ENCODE results near the gene RPS6KA1.

The RPS6KA1 gene

DNA sequence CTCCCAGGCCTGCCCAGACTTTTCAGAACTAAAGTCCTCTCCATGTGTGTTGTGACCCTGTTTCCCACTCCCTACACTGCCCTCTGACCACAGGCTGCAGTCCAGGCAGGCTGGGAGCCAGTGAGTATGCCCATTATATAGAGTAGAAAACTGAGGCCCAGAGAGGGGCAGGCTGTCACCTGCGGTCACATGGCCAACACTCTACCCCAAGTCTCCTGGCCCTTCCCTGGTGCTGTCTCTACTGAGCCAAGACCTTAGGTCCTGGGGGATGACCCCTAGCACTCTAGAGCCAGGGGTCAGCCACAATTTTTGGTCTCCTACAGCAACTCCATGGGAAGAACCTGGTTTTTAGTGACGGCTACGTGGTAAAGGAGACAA, 30.8 kb downstream of the RPS6KA1 start:
- H3K9me3 ChIP-seq (replicated peaks; ENCODE audit: insufficient read depth, low read length): no peaks in the 10 kb centered on the region
- no peak overlapping the region for H3K4me3 ChIP-seq (ENCODE audit: low read length)
- no peak overlapping the region for H3K27ac ChIP-seq (ENCODE audit: low read length)
- H3K4me1 ChIP-seq (ENCODE audit: low read length): no peaks in the 10 kb centered on the region
- no peaks in the 10 kb centered on the region for H3K9me2 ChIP-seq (replicated peaks; ENCODE audit: insufficient read depth, low read length)
- H3K4me2 ChIP-seq (ENCODE audit: low read depth, low read length): no peak overlapping the region
- H3K79me2 ChIP-seq (ENCODE audit: low read length): no peaks in the 10 kb centered on the region
- H3K36me3 ChIP-seq (replicated peaks; ENCODE audit: insufficient read depth, low read length): 0 out of 2 replicates have a peak, but pooled peaks cover 3% of the 10 kb centered on the region
- no peaks in the 10 kb centered on the region for H3F3A ChIP-seq (ENCODE audit: insufficient read depth, low read length)
- no peak overlapping the region for H3K9ac ChIP-seq (ENCODE audit: low read length)
- no peak for TF ChIP-seq EZH2 (optimal IDR thresholded peaks at IDR 0.05; ENCODE audit: low read depth, low read length)
- no peak for TF ChIP-seq EZH2phosphoT487 (IDR thresholded peaks at IDR 0.05; ENCODE audit: low read length)
- no peak for TF ChIP-seq CTCF (IDR thresholded peaks at IDR 0.05; ENCODE audit: low read length)
- H4K20me1 ChIP-seq (ENCODE audit: insufficient read depth, low read length): no peaks in the 10 kb centered on the region
- no peak overlapping the region for H2AFZ ChIP-seq (ENCODE audit: low read length)
- H3K27me3 ChIP-seq (replicated peaks; ENCODE audit: insufficient read depth, low read length): no peaks in the 10 kb centered on the region
- no peak for DNase-seq

- H3F3A ChIP-seq (ENCODE audit: insufficient read depth, low read length): no peaks in the 10 kb centered on the region
- H3K9me2 ChIP-seq (replicated peaks; ENCODE audit: insufficient read depth, low read length): no peaks in the 10 kb centered on the region
- H3K4me2 ChIP-seq (ENCODE audit: low read depth, low read length): no peak overlapping the region
- no peaks in the 10 kb centered on the region for H3K36me3 ChIP-seq (replicated peaks; ENCODE audit: insufficient read depth, low read length)
- no peak overlapping the region for H3K4me3 ChIP-seq (ENCODE audit: low read length)
- H4K20me1 ChIP-seq (ENCODE audit: insufficient read depth, low read length): no peaks in the 10 kb centered on the region
- H3K9me3 ChIP-seq (replicated peaks; ENCODE audit: insufficient read depth, low read length): no peaks in the 10 kb centered on the region
- no peaks in the 10 kb centered on the region for H3K79me2 ChIP-seq (ENCODE audit: low read length)
- H2AFZ ChIP-seq (ENCODE audit: low read length): no peak overlapping the region
- H3K27ac ChIP-seq (ENCODE audit: low read length): no peak overlapping the region
- no peaks in the 10 kb centered on the region for H3K4me1 ChIP-seq (ENCODE audit: low read length)
- no peak for DNase-seq
- no peak overlapping the region for H3K9ac ChIP-seq (ENCODE audit: low read length)
- TF ChIP-seq CTCF (IDR thresholded peaks at IDR 0.05; ENCODE audit: low read length) (no peak), EZH2phosphoT487 (IDR thresholded peaks at IDR 0.05; ENCODE audit: low read length) (no peak)
- no peaks in the 10 kb centered on the region for H3K27me3 ChIP-seq (replicated peaks; ENCODE audit: insufficient read depth, low read length)
These were observed 40.7 kb downstream of the RPS6KA1 start for GRCh38 chr1:26570287-26570686.

DNA sequence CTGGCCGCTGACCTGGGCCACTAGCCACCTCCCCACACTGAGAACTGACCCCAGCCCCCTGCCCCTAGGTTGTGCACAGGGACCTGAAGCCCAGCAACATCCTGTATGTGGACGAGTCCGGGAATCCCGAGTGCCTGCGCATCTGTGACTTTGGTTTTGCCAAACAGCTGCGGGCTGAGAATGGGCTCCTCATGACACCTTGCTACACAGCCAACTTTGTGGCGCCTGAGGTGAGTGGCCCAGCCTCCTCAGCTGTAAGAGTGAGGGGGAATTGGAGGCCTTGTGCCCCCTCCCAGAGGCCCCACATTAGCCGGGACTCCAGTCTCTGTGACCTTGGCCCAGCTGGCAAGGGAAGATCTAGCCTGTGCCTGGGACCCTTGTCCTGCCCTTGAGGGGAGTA, 41.8 kb downstream of the RPS6KA1 start:
- H3K9ac ChIP-seq (ENCODE audit: low read length): no peak overlapping the region
- no peaks in the 10 kb centered on the region for H3K27me3 ChIP-seq (replicated peaks; ENCODE audit: insufficient read depth, low read length)
- no peak overlapping the region for H3K4me2 ChIP-seq (ENCODE audit: low read depth, low read length)
- H3K4me1 ChIP-seq (ENCODE audit: low read length): no peaks in the 10 kb centered on the region
- H3K4me3 ChIP-seq (ENCODE audit: low read length): no peak overlapping the region
- no peak for TF ChIP-seq EZH2phosphoT487 (IDR thresholded peaks at IDR 0.05; ENCODE audit: low read length)
- no peak for TF ChIP-seq CTCF (IDR thresholded peaks at IDR 0.05; ENCODE audit: low read length)
- no peak for TF ChIP-seq EZH2 (optimal IDR thresholded peaks at IDR 0.05; ENCODE audit: low read depth, low read length)
- H3K9me2 ChIP-seq (replicated peaks; ENCODE audit: insufficient read depth, low read length): no peaks in the 10 kb centered on the region
- H3K79me2 ChIP-seq (ENCODE audit: low read length): no peaks in the 10 kb centered on the region
- no peaks in the 10 kb centered on the region for H3K36me3 ChIP-seq (replicated peaks; ENCODE audit: insufficient read depth, low read length)
- no peaks in the 10 kb centered on the region for H3K9me3 ChIP-seq (replicated peaks; ENCODE audit: insufficient read depth, low read length)
- DNase-seq: no peak
- H2AFZ ChIP-seq (ENCODE audit: low read length): no peak overlapping the region
- no peaks in the 10 kb centered on the region for H3F3A ChIP-seq (ENCODE audit: insufficient read depth, low read length)
- H4K20me1 ChIP-seq (ENCODE audit: insufficient read depth, low read length): no peaks in the 10 kb centered on the region
- H3K27ac ChIP-seq (ENCODE audit: low read length): no peak overlapping the region

All from MM.1S (cell line).